Trophoblast cell (in vitro differentiated cells and primary cell): Measurements from ENCODE around the gene CAPN1.

Source experiments
- DNase-seq, 2 donors: peaks; one replicate each; pipeline ENCODE4 v3.0.0-alpha.2; 2016
- H2AFZ ChIP-seq: 2 replicates; pipeline ENCODE4 v1.6.1; 2013; ENCODE audit warnings: low read length, moderate library complexity, mild to moderate bottlenecking; ENCODE audit not compliant: insufficient read depth, poor library complexity
- H2AK5ac ChIP-seq: 2 replicates; pipeline ENCODE4 v1.6.1; 2013; ENCODE audit warnings: mild to moderate bottlenecking, low read length
- H2BK120ac ChIP-seq: 2 replicates; pipeline ENCODE4 v1.6.1; 2013; ENCODE audit warnings: low read length, mild to moderate bottlenecking, moderate library complexity; ENCODE audit not compliant: insufficient read depth, poor library complexity
- H2BK12ac ChIP-seq: 2 replicates; pipeline ENCODE4 v1.6.1; 2013; ENCODE audit warnings: mild to moderate bottlenecking, low read length, moderate library complexity
- H2BK5ac ChIP-seq: 2 replicates; pipeline ENCODE4 v1.6.1; 2013; ENCODE audit warnings: low read length, low read depth, moderate library complexity, mild to moderate bottlenecking; ENCODE audit not compliant: poor library complexity
- H3K14ac ChIP-seq: 2 replicates; pipeline ENCODE4 v1.6.1; 2013; ENCODE audit warnings: mild to moderate bottlenecking, low read length
- H3K18ac ChIP-seq: 2 replicates; pipeline ENCODE4 v1.6.1; 2013; ENCODE audit warnings: mild to moderate bottlenecking, low read length
- H3K23ac ChIP-seq: 2 replicates; pipeline ENCODE4 v1.6.1; 2013; ENCODE audit warnings: low read length
- H3K27ac ChIP-seq: 2 replicates; pipeline ENCODE4 v1.5.1; 2013; ENCODE audit warnings: low read depth, mild to moderate bottlenecking, inconsistent platforms, low read length, moderate library complexity
- H3K27me3 ChIP-seq: 2 replicates; pipeline ENCODE4 v1.6.1; 2013; ENCODE audit warnings: inconsistent platforms, mild to moderate bottlenecking, low read length, moderate library complexity; ENCODE audit not compliant: insufficient read depth
- H3K36me3 ChIP-seq, 2 experiments: 1 replicate in 1 of 2; 2 replicates in 1 of 2; pipeline ENCODE4 v1.6.1; 2013; ENCODE audit warnings: low read length in 2 of 2, mild to moderate bottlenecking in 2 of 2, moderate library complexity in 1 of 2; ENCODE audit not compliant: insufficient read depth in 2 of 2, control insufficient read depth in 1 of 2
- H3K4ac ChIP-seq: 2 replicates; pipeline ENCODE4 v1.6.1; 2013; ENCODE audit warnings: low read depth, mild to moderate bottlenecking, low read length, moderate library complexity
- H3K4me1 ChIP-seq, 2 experiments: 1 replicate in 1 of 2; 2 replicates in 1 of 2; pipeline ENCODE4 v1.6.1; 2013; ENCODE audit warnings: low read length in 2 of 2, mild to moderate bottlenecking in 2 of 2, moderate library complexity in 1 of 2; ENCODE audit not compliant: insufficient read depth in 2 of 2, control insufficient read depth in 1 of 2
- H3K4me2 ChIP-seq: 2 replicates; pipeline ENCODE4 v1.6.1; 2013; ENCODE audit warnings: inconsistent platforms, mild to moderate bottlenecking, low read length, moderate library complexity
- H3K4me3 ChIP-seq: 2 replicates; pipeline ENCODE4 v1.5.1; 2013; ENCODE audit warnings: mild to moderate bottlenecking, low read depth, low read length, inconsistent platforms
- H3K79me1 ChIP-seq: one replicate; pipeline ENCODE4 v1.6.1; 2013; ENCODE audit warnings: low read length
- H3K79me2 ChIP-seq: 2 replicates; pipeline ENCODE4 v1.6.1; 2013; ENCODE audit warnings: low read length, mild to moderate bottlenecking; ENCODE audit not compliant: control insufficient read depth, insufficient read depth, poor library complexity
- H3K9ac ChIP-seq: 2 replicates; pipeline ENCODE4 v1.6.1; 2013; ENCODE audit warnings: mild to moderate bottlenecking, low read length
- H3K9me3 ChIP-seq: 2 replicates; pipeline ENCODE4 v1.6.1; 2013; ENCODE audit warnings: low read depth, mild to moderate bottlenecking, control low read depth, inconsistent platforms, low read length; ENCODE audit not compliant: insufficient read depth
- H4K12ac ChIP-seq: 2 replicates; pipeline ENCODE4 v1.6.1; 2013; ENCODE audit warnings: low read depth, mild to moderate bottlenecking, low read length, moderate library complexity
- H4K8ac ChIP-seq: 2 replicates; pipeline ENCODE4 v1.6.1; 2013; ENCODE audit warnings: low read depth, mild to moderate bottlenecking, low read length, moderate library complexity
- H4K91ac ChIP-seq: one replicate; pipeline ENCODE4 v1.6.1; 2013; ENCODE audit warnings: low read depth, mild to moderate bottlenecking, low read length, moderate library complexity
- WGBS: extraction: QIAGEN DNeasy Blood & Tissue Kit; methylation state at CpG from one replicate; pipeline ENCODE4 v1.1.7; 2013; ENCODE audit warnings: missing lambda C conversion rate; ENCODE audit not compliant: insufficient read length, insufficient coverage; ENCODE audit errors: extremely low coverage; 5-methylcytosine and 5-hydroxymethylcytosine counted together

The CAPN1 gene

GRCh38 chr11:65213322-65214211, 31.8 kb downstream of the CAPN1 start:
- no peak overlapping the region for H2BK120ac ChIP-seq
- H3K79me1 ChIP-seq, result peaks cover 2% of the 10 kb centered on the region
- H4K91ac ChIP-seq, result no peak overlapping the region
- no peak overlapping the region for H2BK5ac ChIP-seq
- no CpG with 5 or more reads among the region's 26 CpGs for WGBS
- H3K4ac ChIP-seq, result no peak overlapping the region
- no peak for DNase-seq
- no peak overlapping the region for H2AK5ac ChIP-seq
- no peak overlapping the region for H3K4me2 ChIP-seq
- no peak overlapping the region for H3K14ac ChIP-seq
- H3K9me3 ChIP-seq, result peaks cover 4% of the 10 kb centered on the region
- no peaks in the 10 kb centered on the region for H3K27me3 ChIP-seq
- H3K23ac ChIP-seq, result no peak overlapping the region
- no peak overlapping the region for H4K8ac ChIP-seq
- no peak overlapping the region for H3K18ac ChIP-seq
- no peak overlapping the region for H3K4me3 ChIP-seq
- peaks cover 32 to 36% of the 10 kb centered on the region in 2 experiments for H3K36me3 ChIP-seq
- H3K79me2 ChIP-seq, result no peaks in the 10 kb centered on the region
- H3K4me1 ChIP-seq, result peaks cover 3 to 8% of the 10 kb centered on the region in 2 experiments
- H3K27ac ChIP-seq, result no peak overlapping the region
- no peak overlapping the region for H2AFZ ChIP-seq
- no peak overlapping the region for H4K12ac ChIP-seq
- no peak overlapping the region for H3K9ac ChIP-seq
- H2BK12ac ChIP-seq, result no peak overlapping the region

- H4K8ac ChIP-seq, result no peak overlapping the region
- no peak overlapping the region for H2AK5ac ChIP-seq
- H3K27ac ChIP-seq, result no peak overlapping the region
- peaks cover 3 to 8% of the 10 kb centered on the region in 2 experiments for H3K4me1 ChIP-seq
- H2BK5ac ChIP-seq, result no peak overlapping the region
- H2AFZ ChIP-seq, result no peak overlapping the region
- no peak for DNase-seq
- peaks cover 28% of the 10 kb centered on the region in 2 experiments for H3K36me3 ChIP-seq
- no CpG with 5 or more reads among the region's 16 CpGs for WGBS
- H3K14ac ChIP-seq, result no peak overlapping the region
- H3K79me2 ChIP-seq, result no peaks in the 10 kb centered on the region
- no peak overlapping the region for H2BK120ac ChIP-seq
- H3K4ac ChIP-seq, result no peak overlapping the region
- H3K4me3 ChIP-seq, result no peak overlapping the region
- H3K79me1 ChIP-seq, result peaks cover 2% of the 10 kb centered on the region
- no peak overlapping the region for H3K4me2 ChIP-seq
- H3K9me3 ChIP-seq, result peaks cover 4% of the 10 kb centered on the region
- no peak overlapping the region for H4K91ac ChIP-seq
- H2BK12ac ChIP-seq, result no peak overlapping the region
- H3K18ac ChIP-seq, result no peak overlapping the region
- H3K27me3 ChIP-seq, result no peaks in the 10 kb centered on the region
- H3K23ac ChIP-seq, result no peak overlapping the region
- no peak overlapping the region for H4K12ac ChIP-seq
- H3K9ac ChIP-seq, result no peak overlapping the region
Measured at GRCh38 chr11:65214212-65214845, 32.6 kb downstream of the CAPN1 start.

- Histone ChIP-seq H3K4me2 (no peak overlapping the region), H3K79me2 (no peaks in the 10 kb centered on the region), H3K4ac (no peak overlapping the region), H3K36me3 (peaks cover 15 to 16% of the 10 kb centered on the region in 2 experiments), H3K9ac (no peak overlapping the region), H2BK5ac (no peak overlapping the region), H4K91ac (no peak overlapping the region), H2AK5ac (no peak overlapping the region), H2AFZ (no peak overlapping the region), H3K23ac (peak overlapping the region; percentile 70), H3K14ac (no peak overlapping the region), H4K8ac (no peak overlapping the region), H2BK12ac (no peak overlapping the region), H3K4me3 (no peak overlapping the region), H2BK120ac (no peak overlapping the region), H3K18ac (no peak overlapping the region), H3K27ac (no peak overlapping the region), H3K79me1 (peaks cover 2% of the 10 kb centered on the region), H3K4me1 (peaks cover 7 to 13% of the 10 kb centered on the region in 2 experiments), H3K27me3 (no peaks in the 10 kb centered on the region), H4K12ac (no peak overlapping the region), H3K9me3 (peaks cover 4% of the 10 kb centered on the region)
- no peak for DNase-seq
- 100% methylated on average over 8 of the region's 24 CpGs for WGBS
Measured at GRCh38 chr11:65215441-65216076, 33.8 kb downstream of the CAPN1 start.

- 100% methylated on average over 1 of the region's 6 CpGs for WGBS
- H3K4me2 ChIP-seq, result no peak overlapping the region
Measured at GRCh38 chr11:65216830-65217229, 35.1 kb downstream of the CAPN1 start.

More at GRCh38 chr11:65216830-65217229, 35.1 kb downstream of the CAPN1 start:
- Histone ChIP-seq H3K23ac (no peak overlapping the region), H4K12ac (no peak overlapping the region), H2BK5ac (no peak overlapping the region), H3K4me3 (no peak overlapping the region), H3K27ac (no peak overlapping the region), H3K36me3 (peaks cover 4% of the 10 kb centered on the region in 2 experiments), H4K91ac (no peak overlapping the region), H3K14ac (no peak overlapping the region), H3K18ac (no peak overlapping the region), H2AFZ (no peak overlapping the region), H2BK120ac (no peak overlapping the region), H3K79me2 (no peaks in the 10 kb centered on the region), H3K4me1 (peaks cover 7 to 13% of the 10 kb centered on the region in 2 experiments), H3K27me3 (no peaks in the 10 kb centered on the region), H2BK12ac (no peak overlapping the region), H3K4ac (no peak overlapping the region), H3K9me3 (peaks cover 5% of the 10 kb centered on the region), H3K9ac (no peak overlapping the region), H4K8ac (no peak overlapping the region), H2AK5ac (no peak overlapping the region), H3K79me1 (peaks cover 2% of the 10 kb centered on the region)
- no peak for DNase-seq
